ENCODE results near the gene AKAP13. TPM values are rescaled to one million over a fixed set of nuclear protein-coding genes. Genes with fewer than 3 reads are reported as not detected.

Gene AKAP13
- total RNA-seq, 1 experiment from 2014 or later: 54.5 TPM

DNA sequence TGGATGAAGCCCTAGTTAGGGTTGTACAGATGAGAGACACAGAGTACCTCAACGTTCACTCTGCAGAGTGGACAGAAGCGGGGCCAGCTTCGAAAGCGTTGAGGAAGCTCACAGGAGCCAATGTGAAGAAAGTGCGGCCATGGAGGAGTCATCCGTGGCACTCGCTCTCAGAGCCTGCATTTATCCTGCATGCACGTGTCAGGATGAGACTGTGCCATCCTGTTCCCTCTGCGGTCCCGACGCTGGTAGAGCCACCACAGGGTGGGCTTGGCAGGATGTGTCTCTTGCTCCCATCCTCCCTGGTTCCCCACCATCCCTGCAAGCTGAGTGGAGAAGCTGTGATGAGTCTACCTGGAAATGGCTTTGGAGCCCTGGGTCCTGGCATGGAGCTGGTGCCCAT, 375.1 kb downstream of the AKAP13 start:
- no peaks in the 10 kb centered on the region for H3K9me3 ChIP-seq (ENCODE audit: low read depth, low read length, poor library complexity, severe bottlenecking)
- ChIA-PET CTCF (no interaction called here), POLR2A (ENCODE audit: low non-redundant PET) (no interaction called here)
- no peaks in the 10 kb centered on the region for H3K4me1 ChIP-seq (ENCODE audit: insufficient read depth, low read length, poor library complexity, severe bottlenecking)
- H3K36me3 ChIP-seq (ENCODE audit: insufficient read depth, low read length, poor library complexity, severe bottlenecking): no peaks in the 10 kb centered on the region
- no TSS peak for BruUV-seq (replicated peaks)
- H3K27me3 ChIP-seq (replicated peaks; ENCODE audit: insufficient read depth, low read depth, low read length, poor library complexity): no peaks in the 10 kb centered on the region
- intact Hi-C loops (cut with micrococcal nuclease; ENCODE audit: unreplicated experiment): no loop called here
- no peak for DNase-seq (ENCODE audit: low spot score)
- no peak overlapping the region for H3K27ac ChIP-seq (ENCODE audit: low read depth, low read length, poor library complexity, severe bottlenecking)
- TF ChIP-seq EZH2 (IDR thresholded peaks at IDR 0.05; ENCODE audit: borderline replicate concordance, low read depth, low read length, poor library complexity, severe bottlenecking): no peak
- TF ChIP-seq, protein P1, sequence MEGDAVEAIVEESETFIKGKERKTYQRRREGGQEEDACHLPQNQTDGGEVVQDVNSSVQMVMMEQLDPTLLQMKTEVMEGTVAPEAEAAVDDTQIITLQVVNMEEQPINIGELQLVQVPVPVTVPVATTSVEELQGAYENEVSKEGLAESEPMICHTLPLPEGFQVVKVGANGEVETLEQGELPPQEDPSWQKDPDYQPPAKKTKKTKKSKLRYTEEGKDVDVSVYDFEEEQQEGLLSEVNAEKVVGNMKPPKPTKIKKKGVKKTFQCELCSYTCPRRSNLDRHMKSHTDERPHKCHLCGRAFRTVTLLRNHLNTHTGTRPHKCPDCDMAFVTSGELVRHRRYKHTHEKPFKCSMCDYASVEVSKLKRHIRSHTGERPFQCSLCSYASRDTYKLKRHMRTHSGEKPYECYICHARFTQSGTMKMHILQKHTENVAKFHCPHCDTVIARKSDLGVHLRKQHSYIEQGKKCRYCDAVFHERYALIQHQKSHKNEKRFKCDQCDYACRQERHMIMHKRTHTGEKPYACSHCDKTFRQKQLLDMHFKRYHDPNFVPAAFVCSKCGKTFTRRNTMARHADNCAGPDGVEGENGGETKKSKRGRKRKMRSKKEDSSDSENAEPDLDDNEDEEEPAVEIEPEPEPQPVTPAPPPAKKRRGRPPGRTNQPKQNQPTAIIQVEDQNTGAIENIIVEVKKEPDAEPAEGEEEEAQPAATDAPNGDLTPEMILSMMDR (conservative IDR thresholded peaks at IDR 0.05; ENCODE audit: low read depth, low read length): no peak
- H3K4me3 ChIP-seq (ENCODE audit: low read depth, low read length, poor library complexity, severe bottlenecking): no peak overlapping the region

DNA sequence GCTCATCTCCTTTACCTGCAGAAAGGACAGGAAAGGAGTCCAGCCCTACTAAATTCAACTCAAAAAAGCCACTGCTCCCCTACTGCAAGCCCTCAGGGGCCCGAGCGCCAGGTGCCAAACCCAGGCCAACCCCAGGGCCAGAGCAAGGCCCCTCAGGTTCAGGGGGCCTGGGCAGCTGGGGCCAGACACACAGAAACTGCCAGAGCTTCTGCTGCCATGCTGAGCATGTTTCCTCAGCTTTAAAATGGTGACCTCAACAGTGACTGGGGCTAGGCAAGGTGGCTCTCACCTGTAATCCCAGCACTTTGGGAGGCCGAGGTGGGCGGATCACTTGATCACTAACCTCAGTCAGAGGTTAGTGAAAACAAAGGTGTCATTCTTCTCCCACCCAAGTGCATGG, 375.5 kb downstream of the AKAP13 start:
- Histone ChIP-seq H3K27ac (ENCODE audit: low read depth, low read length, poor library complexity, severe bottlenecking) (no peak overlapping the region), H3K4me1 (ENCODE audit: insufficient read depth, low read length, poor library complexity, severe bottlenecking) (no peaks in the 10 kb centered on the region), H3K36me3 (ENCODE audit: insufficient read depth, low read length, poor library complexity, severe bottlenecking) (no peaks in the 10 kb centered on the region), H3K9me3 (ENCODE audit: low read depth, low read length, poor library complexity, severe bottlenecking) (no peaks in the 10 kb centered on the region), H3K27me3 (replicated peaks; ENCODE audit: insufficient read depth, low read depth, low read length, poor library complexity) (no peaks in the 10 kb centered on the region), H3K4me3 (ENCODE audit: low read depth, low read length, poor library complexity, severe bottlenecking) (no peak overlapping the region)
- no peak for DNase-seq (ENCODE audit: low spot score)
- no TSS peak for BruUV-seq (replicated peaks)
- TF ChIP-seq EZH2 (IDR thresholded peaks at IDR 0.05; ENCODE audit: borderline replicate concordance, low read depth, low read length, poor library complexity, severe bottlenecking): no peak
- TF ChIP-seq, protein P1 (conservative IDR thresholded peaks at IDR 0.05; ENCODE audit: low read depth, low read length): no peak
- CTCF ChIA-PET: no interaction called here
- POLR2A ChIA-PET (ENCODE audit: low non-redundant PET): no interaction called here
- intact Hi-C loops (cut with micrococcal nuclease; ENCODE audit: unreplicated experiment): no loop called here

DNA sequence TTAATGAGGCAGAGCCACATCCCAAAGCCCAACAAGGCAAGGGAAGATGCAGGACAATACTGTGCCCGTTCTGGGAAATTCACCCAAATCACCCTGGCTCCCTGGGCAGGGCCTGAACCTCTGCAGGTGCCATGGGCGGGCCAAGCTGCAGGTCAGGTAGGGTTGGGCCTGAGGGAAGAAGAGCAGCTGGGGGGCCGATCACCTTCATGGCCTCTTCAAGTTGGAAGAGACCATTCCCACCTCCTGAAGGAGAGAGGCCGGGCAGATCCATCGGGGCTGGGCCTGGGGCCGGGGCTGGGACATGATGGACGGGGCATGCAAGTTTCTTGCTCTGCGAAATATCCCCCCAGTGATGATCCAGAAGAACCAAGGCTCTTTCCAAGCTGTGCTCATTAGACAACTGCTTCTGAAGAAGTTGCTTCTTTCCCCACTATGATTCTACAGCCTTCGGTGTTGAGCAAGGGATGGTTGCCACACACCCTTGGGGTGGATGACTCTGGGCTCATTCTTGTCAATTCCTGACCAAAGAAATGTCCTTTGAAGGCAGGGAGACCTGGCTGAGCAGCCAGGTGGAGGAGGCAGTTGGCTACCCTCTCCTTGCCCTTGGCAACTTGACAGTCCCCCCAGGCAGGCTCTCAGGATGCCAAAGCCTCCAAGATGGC, 376.1 kb downstream of the AKAP13 start:
- CTCF ChIA-PET: no interaction called here
- H3K4me1 ChIP-seq (ENCODE audit: insufficient read depth, low read length, poor library complexity, severe bottlenecking): no peaks in the 10 kb centered on the region
- H3K9me3 ChIP-seq (ENCODE audit: low read depth, low read length, poor library complexity, severe bottlenecking): no peaks in the 10 kb centered on the region
- no peak overlapping the region for H3K27ac ChIP-seq (ENCODE audit: low read depth, low read length, poor library complexity, severe bottlenecking)
- no peaks in the 10 kb centered on the region for H3K27me3 ChIP-seq (replicated peaks; ENCODE audit: insufficient read depth, low read depth, low read length, poor library complexity)
- TF ChIP-seq, protein P1 (conservative IDR thresholded peaks at IDR 0.05; ENCODE audit: low read depth, low read length): no peak
- no peak for TF ChIP-seq EZH2 (IDR thresholded peaks at IDR 0.05; ENCODE audit: borderline replicate concordance, low read depth, low read length, poor library complexity, severe bottlenecking)
- intact Hi-C loops (cut with micrococcal nuclease; ENCODE audit: unreplicated experiment): no loop called here
- no peaks in the 10 kb centered on the region for H3K36me3 ChIP-seq (ENCODE audit: insufficient read depth, low read length, poor library complexity, severe bottlenecking)
- H3K4me3 ChIP-seq (ENCODE audit: low read depth, low read length, poor library complexity, severe bottlenecking): no peak overlapping the region
- POLR2A ChIA-PET (ENCODE audit: low non-redundant PET): no interaction called here
- DNase-seq (ENCODE audit: low spot score): no peak
- BruUV-seq (replicated peaks): no TSS peak

Measured in A673 (cell line).